IPS-NIHi7 (cell line): Measurements from ENCODE around the gene NCDN.
A peak's percentile ranks its signal among the peaks of the same experiment; 100 is the strongest.

ENCODE experiments used
- DNase-seq: peaks from one replicate; pipeline ENCODE4 v3.0.0; 2012; ENCODE audit warnings: mixed read lengths; ENCODE audit errors: extremely low spot score

NCDN gene, protein sequence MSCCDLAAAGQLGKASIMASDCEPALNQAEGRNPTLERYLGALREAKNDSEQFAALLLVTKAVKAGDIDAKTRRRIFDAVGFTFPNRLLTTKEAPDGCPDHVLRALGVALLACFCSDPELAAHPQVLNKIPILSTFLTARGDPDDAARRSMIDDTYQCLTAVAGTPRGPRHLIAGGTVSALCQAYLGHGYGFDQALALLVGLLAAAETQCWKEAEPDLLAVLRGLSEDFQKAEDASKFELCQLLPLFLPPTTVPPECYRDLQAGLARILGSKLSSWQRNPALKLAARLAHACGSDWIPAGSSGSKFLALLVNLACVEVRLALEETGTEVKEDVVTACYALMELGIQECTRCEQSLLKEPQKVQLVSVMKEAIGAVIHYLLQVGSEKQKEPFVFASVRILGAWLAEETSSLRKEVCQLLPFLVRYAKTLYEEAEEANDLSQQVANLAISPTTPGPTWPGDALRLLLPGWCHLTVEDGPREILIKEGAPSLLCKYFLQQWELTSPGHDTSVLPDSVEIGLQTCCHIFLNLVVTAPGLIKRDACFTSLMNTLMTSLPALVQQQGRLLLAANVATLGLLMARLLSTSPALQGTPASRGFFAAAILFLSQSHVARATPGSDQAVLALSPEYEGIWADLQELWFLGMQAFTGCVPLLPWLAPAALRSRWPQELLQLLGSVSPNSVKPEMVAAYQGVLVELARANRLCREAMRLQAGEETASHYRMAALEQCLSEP

DNA sequence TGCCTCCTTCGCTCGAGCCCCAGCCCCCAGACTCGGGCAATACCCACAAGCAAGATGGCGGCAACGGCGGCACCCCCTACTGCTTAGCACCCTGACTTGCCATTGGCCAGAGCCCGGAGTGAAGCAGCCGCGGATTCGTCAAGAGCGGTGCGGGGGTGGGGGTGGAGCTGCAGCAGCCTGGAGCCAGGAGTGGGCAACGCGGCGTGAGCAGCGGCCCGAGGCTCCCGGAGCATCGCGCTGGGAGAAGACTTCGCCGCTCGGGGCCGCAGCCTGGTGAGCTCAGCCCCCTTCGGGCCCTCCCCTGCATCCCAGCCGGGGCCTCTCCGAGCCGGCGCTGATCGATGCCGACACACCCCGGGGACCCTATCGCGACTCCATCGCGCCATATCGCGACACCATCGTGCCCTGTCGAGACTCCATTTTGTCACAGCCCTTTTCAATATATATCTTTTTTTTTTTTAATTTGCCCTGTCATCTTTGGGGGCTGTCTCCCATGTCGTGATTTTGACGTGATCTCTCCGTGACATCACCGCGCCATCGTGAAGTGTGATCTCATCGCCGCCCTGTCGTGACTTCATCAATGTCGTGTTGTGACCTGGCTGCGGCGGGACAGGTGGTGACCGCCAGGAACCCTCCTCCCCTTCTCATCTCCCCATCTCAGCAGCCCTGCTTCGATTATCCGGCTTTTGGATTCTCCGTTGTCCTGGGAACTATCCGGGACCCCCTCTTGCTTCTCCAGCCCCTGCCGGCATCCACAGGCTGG lies at the start of gene NCDN:
Gene NCDN, plus strand, starts transcription at position 189 of the 763 bp plus-strand sequence. Its CDS starts 392 bp downstream, at position 581.
- peak; percentile 96 for DNase-seq

DNA sequence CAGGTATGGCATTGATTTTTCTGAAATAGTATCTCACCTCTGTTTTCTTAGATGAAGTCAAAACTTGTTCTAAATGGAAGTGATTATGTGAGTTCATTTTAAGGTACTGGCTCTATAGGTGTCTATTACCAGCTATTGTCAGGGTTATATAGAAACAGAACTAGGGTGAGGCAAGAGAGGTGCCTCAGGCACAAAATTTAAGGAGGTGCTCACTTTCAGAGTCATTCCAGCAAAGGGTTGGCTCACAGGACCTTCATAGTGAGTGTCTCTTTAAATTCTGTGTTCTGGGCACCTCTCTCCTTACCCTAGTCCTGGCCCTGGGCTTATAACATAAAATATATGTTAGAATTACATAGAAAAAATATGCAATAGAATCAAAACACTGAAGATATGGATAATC lies 49.7 kb upstream of the NCDN start:
- DNase-seq, result no peak

DNA sequence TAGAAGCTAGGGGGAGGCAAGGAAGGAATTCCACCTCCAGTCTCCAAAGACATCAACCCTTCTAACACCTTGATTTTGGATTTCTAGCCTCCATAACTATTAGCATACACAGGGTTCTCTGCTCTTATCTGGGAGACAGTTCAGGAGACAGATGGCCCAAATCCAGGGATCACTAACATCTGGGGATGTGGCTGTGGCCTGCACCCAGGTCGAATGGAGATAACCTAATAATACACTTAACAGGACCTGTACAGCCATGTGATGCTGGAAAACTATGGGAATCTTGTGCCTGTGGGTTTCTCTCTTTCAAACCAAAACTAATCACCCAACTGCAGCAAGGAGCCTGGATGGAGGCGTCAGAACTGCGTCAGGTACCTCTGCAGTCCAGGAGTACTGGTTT lies 48.0 kb upstream of the NCDN start:
- DNase-seq, result no peak

DNA sequence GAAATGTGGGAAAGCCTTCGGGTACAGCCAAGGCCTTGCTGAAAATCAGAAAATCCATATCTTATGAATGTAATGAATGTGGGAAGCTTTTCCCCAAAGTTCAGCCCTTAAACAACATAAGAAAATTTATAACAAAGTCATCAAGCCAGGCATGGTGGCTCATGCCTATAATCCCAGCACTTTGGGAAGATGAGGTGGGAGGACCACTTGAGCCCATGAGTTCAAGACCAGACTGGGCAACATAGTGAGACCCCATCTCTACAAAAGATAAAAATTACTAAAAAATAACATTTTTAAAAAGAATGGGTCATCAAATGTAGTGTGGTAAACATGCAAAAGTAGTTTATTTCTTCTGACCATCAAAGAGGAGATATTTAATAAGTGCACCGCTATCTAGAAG lies 46.3 kb upstream of the NCDN start:
- DNase-seq, result no peak

DNA sequence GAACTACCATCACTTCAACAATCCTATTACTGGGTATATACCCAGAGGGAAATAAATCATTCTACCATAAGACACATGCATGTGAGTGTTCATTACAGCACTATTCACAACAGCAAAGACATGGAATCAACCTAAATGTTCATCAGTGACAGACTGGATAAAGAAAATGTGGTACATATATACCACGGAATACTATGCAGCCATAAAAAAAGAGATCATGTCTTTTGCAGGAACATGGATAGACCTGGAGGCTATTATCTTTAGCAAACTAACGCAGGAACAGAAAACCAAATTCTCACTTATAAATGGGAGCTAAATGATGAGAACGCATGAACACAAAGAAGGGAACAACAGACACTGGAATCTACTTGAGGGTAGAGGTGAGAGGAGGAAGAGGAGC lies 39.4 kb upstream of the NCDN start:
- no peak for DNase-seq

DNA sequence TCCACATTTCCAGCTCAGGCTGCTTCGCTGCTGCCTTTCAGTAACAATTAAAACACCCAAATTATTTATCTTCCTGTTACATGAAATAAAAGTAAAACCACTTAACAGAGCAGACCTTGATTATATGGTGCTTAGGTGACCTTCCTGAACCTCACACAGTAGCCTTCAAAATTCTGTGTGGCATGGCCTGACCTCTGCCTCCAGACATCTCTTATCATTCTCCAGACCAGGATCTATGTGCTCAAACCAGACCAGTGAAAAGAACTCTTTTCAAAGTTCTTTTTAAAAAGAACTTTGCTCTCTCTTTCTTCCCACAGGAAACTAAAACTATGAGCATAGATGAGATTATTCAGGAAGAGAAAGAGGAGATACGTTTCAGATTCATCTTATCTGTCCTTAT lies 38.2 kb upstream of the NCDN start:
- DNase-seq, result no peak

DNA sequence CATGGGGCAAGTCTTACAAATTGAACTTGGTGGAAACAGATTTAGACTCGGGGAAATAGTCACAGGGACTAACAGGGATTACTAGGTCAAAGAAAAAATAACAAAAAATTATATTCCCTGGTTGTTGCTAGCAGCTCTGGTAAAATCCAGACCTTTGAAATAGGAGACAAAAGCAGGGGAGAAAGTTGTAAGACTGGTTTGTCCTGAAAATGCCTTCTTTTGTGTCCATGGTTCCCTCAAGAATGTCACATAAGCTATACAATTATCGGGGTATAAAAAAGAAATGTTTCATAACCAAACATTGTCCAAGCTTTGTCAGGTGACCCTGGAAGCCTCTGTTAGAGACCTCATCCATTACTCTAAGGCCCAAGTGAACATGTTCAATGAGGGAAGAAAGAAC lies 33.5 kb upstream of the NCDN start:
- DNase-seq, result no peak

DNA sequence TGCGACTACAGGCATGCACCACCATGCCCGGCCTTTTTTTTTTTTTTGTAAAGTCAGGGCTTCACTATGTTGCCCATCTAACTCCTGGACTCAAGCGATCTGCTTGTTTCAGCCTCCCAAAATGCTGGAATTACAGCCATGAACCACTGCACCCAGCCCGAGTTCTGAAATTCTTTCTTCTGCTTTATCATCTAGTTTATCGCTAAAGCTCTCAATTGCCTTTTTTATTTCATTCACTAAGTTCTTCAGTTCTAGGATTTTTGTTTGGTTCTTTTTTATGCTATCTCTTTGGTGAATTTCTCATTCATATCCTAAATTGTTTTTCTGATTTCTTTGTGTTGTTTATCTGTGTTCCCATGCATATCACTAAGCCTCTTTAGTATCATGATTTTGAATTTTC lies 27.4 kb upstream of the NCDN start:
- no peak for DNase-seq

DNA sequence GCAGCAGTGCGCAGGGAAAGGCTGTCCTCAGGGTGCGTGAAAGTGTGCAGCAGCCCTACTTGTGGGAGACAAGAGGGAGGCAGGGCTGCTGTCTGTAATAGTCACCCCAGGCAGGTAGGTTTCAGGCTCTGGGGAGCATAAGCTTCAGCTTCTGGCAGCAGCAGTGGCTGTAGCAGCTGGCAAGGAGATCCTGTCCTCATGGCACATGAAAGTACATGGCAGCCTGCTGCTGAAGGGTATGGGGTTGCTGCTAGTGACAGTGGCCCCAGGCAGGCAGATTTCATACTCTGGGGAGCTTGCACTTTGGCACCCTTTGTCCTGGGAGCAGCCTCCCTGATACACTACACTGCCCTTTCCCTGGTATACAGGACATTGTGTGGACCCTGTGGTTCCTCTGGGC lies 26.7 kb upstream of the NCDN start:
- no peak for DNase-seq

DNA sequence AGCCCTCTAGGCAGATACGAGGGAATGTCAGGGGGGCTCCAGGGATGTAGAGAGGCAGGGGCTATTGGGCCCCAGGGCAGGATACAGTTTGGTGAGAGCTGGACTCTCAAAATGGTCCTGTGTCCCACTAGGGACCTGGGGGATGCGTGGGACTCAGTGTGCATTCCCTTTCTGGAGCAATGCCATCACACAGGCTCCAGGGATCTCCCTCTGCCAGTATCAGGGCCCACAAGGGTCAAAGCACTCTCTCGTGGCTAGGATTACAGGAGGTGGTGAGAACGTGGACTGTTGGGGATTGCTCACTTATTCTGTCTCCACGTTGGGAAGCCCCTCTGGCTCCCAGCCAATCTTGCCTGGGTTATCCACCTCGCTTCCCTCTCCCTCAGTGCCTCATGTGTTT lies 26.2 kb upstream of the NCDN start:
- DNase-seq, result no peak

DNA sequence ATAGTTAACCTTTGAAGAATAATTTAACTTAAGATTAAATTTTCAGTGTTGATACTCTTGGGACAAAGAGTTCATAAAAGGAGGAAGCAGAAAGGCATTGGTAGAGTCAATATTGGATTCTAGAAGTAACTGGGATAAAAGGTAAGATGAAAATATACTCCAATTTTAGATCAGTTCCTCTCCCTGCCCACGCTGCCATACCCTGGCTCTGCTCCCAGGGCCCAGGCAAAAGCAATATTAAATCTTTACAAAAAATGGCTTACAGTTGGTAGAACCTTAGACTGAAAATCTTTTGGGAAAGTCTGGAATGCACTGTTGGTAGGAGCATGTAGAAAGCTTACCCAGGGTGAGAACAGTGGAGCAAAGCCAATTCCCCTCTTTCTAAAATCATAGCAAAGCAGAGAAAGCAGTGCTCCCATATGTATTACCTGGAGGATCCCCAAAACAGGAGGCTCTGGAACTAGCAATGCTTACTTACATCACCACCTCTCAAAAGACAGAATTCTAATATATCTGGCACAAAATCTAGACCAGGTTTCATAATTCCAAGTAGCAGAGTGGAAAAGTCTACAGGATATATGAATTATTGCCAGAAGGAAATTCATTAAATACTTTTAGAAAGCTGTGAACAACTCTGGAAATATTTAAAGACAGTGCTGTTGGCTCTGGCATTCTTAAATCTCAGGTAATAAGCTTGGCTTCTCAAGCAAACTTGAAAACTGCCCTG lies 24.9 kb upstream of the NCDN start:
- DNase-seq, result no peak

DNA sequence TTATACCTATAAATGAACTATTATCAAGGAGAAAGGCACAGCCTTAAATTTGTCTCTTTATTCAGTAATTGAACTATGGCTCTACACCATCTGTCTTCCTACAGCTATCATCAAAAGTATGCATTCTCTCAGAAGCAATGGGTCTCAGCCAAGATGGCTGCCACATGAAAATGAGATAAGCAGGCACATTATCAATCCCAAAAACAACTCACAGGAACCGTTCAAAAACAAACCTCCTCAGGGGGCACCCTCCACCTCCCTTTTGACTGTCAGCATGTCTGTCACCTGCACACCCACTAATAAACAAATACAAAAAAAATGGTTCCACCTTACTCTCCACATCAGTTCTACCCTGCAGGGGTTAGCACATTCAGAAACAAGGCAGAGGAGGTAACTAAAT lies 24.0 kb upstream of the NCDN start:
- no peak for DNase-seq

DNA sequence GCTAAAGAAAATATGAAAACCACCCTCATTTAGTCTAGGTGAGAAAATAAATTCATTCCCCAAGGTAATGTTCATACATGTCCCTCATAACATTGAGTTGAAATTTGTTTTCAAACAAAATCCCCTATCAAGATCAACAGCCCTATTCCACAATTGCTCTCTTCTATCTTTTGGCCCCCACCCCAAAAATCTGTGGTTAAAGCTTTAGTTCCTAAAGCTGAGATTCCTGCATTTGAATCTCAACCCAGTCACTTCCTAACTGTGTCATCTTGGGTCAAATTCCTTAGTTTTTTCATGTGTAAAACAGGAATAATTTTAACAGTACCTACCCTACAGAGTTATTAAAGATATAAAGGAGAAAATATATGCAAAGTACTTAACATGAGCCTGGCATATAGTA lies 22.4 kb upstream of the NCDN start:
- no peak for DNase-seq

DNA sequence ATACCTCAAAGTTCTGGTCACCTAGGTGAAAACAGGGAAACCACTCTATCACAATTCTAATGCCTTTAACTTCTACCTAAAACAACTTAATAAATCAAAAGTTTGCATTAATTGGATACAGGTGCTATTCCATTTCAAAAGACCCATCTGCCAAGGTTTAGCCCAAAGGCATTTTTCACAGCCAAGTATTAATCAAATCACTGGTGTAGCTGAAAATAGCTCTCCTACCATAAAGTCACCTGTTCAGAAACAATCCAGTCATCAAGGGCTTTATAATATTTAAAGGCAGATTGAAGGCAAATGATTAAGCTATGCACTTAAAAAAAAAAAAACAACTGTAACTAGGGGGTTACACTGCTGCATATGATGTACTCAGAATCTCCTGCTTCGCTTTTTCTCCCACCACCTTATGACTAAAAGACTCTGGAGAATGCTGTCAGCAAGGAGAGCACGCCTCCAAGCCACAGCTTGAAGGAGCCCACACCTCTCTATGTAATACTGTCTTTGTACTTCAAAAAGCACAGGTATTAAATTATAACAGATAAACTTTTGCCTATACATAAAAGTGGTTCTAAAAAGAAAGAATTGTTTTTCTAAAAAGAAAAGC lies 20.9 kb upstream of the NCDN start:
- no peak for DNase-seq

DNA sequence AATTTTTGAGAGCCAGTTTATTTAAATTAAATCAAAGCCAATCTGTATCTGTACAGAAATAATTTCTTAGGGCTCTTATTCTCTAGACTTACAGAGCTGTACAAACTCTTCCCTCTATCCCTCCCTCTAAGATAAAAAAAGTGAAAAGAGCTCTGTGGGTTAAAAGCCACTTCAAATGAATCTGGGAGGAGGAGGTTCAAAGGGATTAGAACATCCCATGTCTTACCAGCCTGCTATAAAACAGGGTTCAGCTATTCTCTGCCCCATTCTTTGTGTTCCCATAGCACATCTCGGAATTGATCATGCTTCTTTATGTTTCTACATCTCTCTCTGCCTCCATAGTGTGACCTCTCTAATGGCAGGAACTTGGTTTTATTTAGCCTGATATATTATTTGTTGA lies 19.8 kb upstream of the NCDN start:
- DNase-seq, result no peak

DNA sequence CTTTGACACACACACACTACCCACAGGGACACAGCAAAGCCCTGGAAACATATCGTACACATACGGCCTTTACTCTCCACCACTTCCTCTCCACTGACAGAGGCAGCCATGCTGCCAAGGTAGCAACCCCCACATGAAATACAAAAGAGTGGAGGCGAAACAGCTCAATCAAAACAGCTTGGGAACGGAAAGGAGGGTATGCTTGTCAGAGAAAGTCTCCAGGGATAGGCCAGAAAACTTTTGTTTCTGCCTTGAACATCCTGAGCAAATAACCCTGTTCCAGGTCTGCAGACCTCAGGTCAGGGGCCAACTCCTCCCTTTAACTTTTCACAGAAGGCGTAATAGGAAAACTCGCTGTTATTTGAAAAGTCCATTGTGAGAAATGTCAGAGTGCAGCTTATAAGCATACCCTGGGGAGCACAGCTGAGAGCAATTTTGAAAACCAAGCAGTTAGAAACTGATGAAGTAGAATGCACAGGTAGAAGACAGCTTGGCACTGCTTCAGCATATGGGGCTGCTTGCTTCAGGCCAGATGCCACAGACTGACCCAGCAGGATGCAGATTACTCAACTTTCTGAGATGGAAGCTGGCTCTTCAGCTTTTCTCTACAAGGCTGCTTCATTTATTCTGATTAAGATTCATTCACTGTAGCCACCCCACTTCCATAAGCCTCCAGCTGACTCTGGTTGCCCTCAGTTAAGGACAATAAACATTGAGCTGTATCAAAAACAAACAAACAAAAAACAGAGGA lies 18.4 kb upstream of the NCDN start:
- no peak for DNase-seq

DNA sequence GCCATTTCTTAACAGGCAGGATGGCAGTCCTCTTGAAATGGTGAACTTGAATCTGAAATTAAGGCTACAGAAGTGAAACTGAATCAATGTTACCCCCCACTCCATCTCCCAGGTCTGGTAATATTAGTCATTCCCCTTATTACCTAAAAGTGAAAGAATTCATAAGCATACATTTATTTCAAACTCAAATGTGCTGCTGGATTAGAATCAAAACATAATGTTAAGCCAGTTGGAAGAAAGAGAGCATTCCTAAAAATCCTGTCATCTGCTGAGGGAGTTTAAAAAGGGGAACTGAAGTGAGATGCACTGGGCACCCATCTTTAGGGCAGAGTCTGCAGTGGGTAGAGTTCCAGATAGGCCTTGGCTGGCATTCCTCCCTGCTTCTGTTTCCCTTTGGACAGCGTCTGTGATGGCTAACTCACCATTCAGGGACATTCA lies 17.8 kb upstream of the NCDN start:
- DNase-seq, result no peak

DNA sequence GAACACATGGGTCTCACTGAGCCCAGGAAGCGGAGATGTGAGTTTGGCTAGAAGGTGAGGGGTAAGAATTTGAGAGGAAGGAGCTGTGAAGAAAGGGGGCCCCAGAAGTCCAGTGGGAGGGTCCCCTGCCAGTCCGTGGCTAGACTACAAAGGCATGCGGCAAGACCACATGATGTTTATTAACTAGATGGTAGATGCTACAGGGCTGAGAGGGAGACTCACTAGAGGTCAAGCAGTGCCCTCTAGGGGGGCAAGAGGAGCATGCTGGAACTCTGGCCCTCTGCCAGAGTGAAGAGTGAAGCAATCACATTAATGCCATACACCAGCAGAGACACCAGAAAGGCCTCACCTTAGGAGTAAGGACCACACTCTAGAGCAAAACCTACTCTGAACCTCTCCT lies 12.6 kb upstream of the NCDN start:
- DNase-seq, result peak; percentile 86

DNA sequence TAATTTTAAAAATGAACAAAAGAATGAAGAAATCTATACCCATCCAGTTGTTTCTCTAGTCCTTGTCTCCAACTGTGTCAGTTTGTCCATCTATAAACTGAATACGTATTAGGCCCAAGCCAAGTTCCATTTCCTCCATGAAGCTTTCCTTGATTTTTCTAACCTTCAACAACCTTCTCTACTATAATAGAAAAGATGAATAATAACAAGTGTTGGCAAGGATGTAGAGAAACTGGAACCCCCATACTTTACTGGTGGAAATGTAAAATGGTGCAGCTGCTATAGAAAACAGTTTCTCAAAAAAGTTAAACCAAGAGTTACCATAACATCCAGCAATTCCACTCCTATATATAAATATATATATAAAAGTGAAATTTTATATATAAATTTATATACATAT lies 11.0 kb upstream of the NCDN start:
- no peak for DNase-seq

DNA sequence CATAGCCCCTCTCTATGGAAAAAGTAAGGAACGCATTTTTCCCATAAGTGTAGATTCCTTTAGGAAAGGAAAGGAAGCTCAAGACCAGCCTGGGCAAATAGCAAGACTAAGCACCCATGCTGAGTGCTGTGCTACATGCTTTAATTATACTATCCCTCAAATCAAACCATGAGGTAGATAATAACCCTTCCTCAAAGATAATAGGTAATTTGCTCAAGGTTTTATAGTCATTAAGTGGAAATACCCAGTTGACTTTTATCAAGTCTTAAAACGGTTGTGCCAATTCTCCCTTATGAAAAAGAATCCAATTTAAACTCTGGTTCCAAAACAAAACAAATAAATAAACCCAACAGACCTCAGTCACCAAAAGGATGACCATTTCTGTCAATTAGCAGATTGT lies 3.7 kb upstream of the NCDN start:
- DNase-seq, result no peak
